H1 (cell line): ENCODE measurements around the gene GRB14. TPM values are rescaled to one million over a fixed set of nuclear protein-coding genes. Genes with fewer than 3 reads are reported as not detected.

Experiments
- CTCF ChIA-PET: fragments of 300-600 bp; sonication (Branson Sonifier 250); formaldehyde crosslinking; loops from one replicate; lab custom pipeline; 2021; ENCODE audit not compliant: partially characterized antibody; lab: Charles Lee
- POLR2A ChIA-PET: fragments of 300-600 bp; sonication (Branson Sonifier 250); formaldehyde crosslinking; loops from one replicate; lab custom pipeline; 2021; ENCODE audit warnings: inconsistent platforms; ENCODE audit not compliant: partially characterized antibody; lab: Charles Lee
- DNase-seq, 2 experiments: peaks; one replicate each; pipeline versions ENCODE4 v3.0.0 to v3.0.0-alpha.2; 2010 to 2022; ENCODE audit warnings: low spot score in 2 of 2, low read depth in 1 of 2, mixed read lengths in 1 of 2
- FAIRE-seq: peaks from 2 replicates; lab custom pipeline; 2011; peaks lifted over from hg19 to GRCh38; lab: Jason Lieb, UNC
- H2AFZ ChIP-seq: 2 replicates; pipeline ENCODE4 v1.8.1; 2012; ENCODE audit warnings: low read length, inconsistent platforms
- H2AK5ac ChIP-seq: 2 replicates; pipeline ENCODE4 v1.6.1; 2013; ENCODE audit warnings: low read depth, low read length
- H2BK120ac ChIP-seq: replicated peaks from 2 replicates; pipeline ENCODE3; 2013; ENCODE audit warnings: low read depth, low read length, inconsistent platforms
- H2BK12ac ChIP-seq: 2 replicates; pipeline ENCODE4 v1.6.1; 2013; ENCODE audit warnings: low read depth, low read length
- H2BK15ac ChIP-seq: 2 replicates; pipeline ENCODE4 v1.6.1; 2013; ENCODE audit warnings: low read length
- H2BK20ac ChIP-seq: 2 replicates; pipeline ENCODE4 v1.6.1; 2013; ENCODE audit warnings: low read length
- H2BK5ac ChIP-seq: 2 replicates; pipeline ENCODE4 v1.6.1; 2013; ENCODE audit warnings: low read depth, low read length
- H3K14ac ChIP-seq: 2 replicates; pipeline ENCODE4 v1.6.1; 2013; ENCODE audit warnings: inconsistent platforms; ENCODE audit not compliant: insufficient read length
- H3K18ac ChIP-seq: 2 replicates; pipeline ENCODE4 v1.6.1; 2013; ENCODE audit warnings: low read length; ENCODE audit errors: extremely low read depth
- H3K23ac ChIP-seq: 2 replicates; pipeline ENCODE4 v1.6.1; 2013; ENCODE audit warnings: inconsistent platforms; ENCODE audit not compliant: insufficient read length
- H3K23me2 ChIP-seq: 2 replicates; pipeline ENCODE4 v1.6.1; 2013; ENCODE audit warnings: low read depth, low read length
- H3K27ac ChIP-seq: 2 replicates; pipeline ENCODE4 v1.6.1; 2011; ENCODE audit warnings: low read depth, low read length, inconsistent platforms
- H3K27me3 ChIP-seq, 4 experiments: replicated peaks in 1 of 4; 1 replicate in 1 of 4; 2 replicates in 3 of 4; pipeline versions ENCODE4 v1.6.1 to v1.8.1; 2011 to 2013; ENCODE audit warnings: low read length in 3 of 4, mild to moderate bottlenecking in 3 of 4, inconsistent platforms in 2 of 4, mixed read lengths in 2 of 4, moderate library complexity in 1 of 4; ENCODE audit not compliant: control insufficient read depth in 3 of 4, insufficient read depth in 3 of 4; ENCODE audit errors: extremely low read depth in 1 of 4
- H3K36me3 ChIP-seq, 4 experiments: 2 replicates each; pipeline versions ENCODE4 v1.6.1 to v1.8.1; 2011 to 2013; ENCODE audit warnings: mild to moderate bottlenecking in 4 of 4, low read length in 3 of 4, moderate library complexity in 2 of 4, control low read depth in 1 of 4, inconsistent platforms in 1 of 4; ENCODE audit not compliant: insufficient read depth in 4 of 4, control insufficient read depth in 2 of 4
- H3K4ac ChIP-seq: replicated peaks from 2 replicates; pipeline ENCODE3; 2013; ENCODE audit warnings: low read length, low read depth, mixed read lengths, inconsistent platforms; ENCODE audit not compliant: insufficient read length
- H3K4me1 ChIP-seq, 4 experiments: replicated peaks in 1 of 4; 1 replicate in 1 of 4; 2 replicates in 3 of 4; pipeline versions ENCODE4 v1.6.1 to v1.8.1; 2011 to 2013; ENCODE audit warnings: low read length in 3 of 4, inconsistent platforms in 2 of 4, mixed read lengths in 1 of 4; ENCODE audit not compliant: insufficient read depth in 4 of 4, control insufficient read depth in 3 of 4
- H3K4me2 ChIP-seq, 2 experiments: 2 replicates each; pipeline versions ENCODE4 v1.6.1 to v1.8.1; 2011 to 2013; ENCODE audit warnings: low read depth in 2 of 2, low read length in 2 of 2, control low read depth in 1 of 2, inconsistent platforms in 1 of 2, mild to moderate bottlenecking in 1 of 2; ENCODE audit not compliant: insufficient read depth in 1 of 2
- H3K4me3 ChIP-seq, 4 experiments: fragments of 200-600, 300-600 bp in 1 of 4; sonication (generic), shearing (Covaris generic), sonication (Bioruptor Twin) in 1 of 4; 2 replicates each; pipeline versions ENCODE4 v1.5.1 to v1.8.1; 2011 to 2016; ENCODE audit warnings: low read length in 4 of 4, low read depth in 3 of 4, control low read depth in 2 of 4, inconsistent platforms in 2 of 4, mild to moderate bottlenecking in 2 of 4, mixed read lengths in 1 of 4, moderate library complexity in 1 of 4; ENCODE audit not compliant: insufficient read depth in 2 of 4; ENCODE audit errors: extremely low read depth in 1 of 4
- H3K56ac ChIP-seq: replicated peaks from 2 replicates; pipeline ENCODE3; 2013; ENCODE audit warnings: low read depth, mild to moderate bottlenecking, mixed read lengths, low read length, inconsistent platforms; ENCODE audit not compliant: insufficient read length
- H3K79me1 ChIP-seq: 2 replicates; pipeline ENCODE4 v1.6.1; 2013; ENCODE audit warnings: low read depth, low read length, control low read depth
- H3K79me2 ChIP-seq, 2 experiments: 2 replicates each; pipeline versions ENCODE4 v1.6.1 to v1.8.1; 2012 to 2013; ENCODE audit warnings: low read length in 2 of 2, mild to moderate bottlenecking in 2 of 2, inconsistent platforms in 1 of 2; ENCODE audit not compliant: insufficient read depth in 2 of 2, control insufficient read depth in 1 of 2
- H3K9ac ChIP-seq, 4 experiments: replicated peaks in 1 of 4; 1 replicate in 1 of 4; 2 replicates in 3 of 4; pipeline versions ENCODE4 v1.6.1 to v1.8.1; 2011 to 2013; ENCODE audit warnings: low read depth in 3 of 4, low read length in 3 of 4, control low read depth in 2 of 4, mild to moderate bottlenecking in 2 of 4, moderate library complexity in 2 of 4, inconsistent platforms in 1 of 4; ENCODE audit errors: extremely low read depth in 1 of 4
- H3K9me3 ChIP-seq, 2 experiments: 2 replicates each; pipeline versions ENCODE4 v1.6.1 to v1.8.1; 2012 to 2013; ENCODE audit warnings: mild to moderate bottlenecking in 2 of 2, moderate library complexity in 2 of 2, control low read depth in 1 of 2, inconsistent platforms in 1 of 2, low read depth in 1 of 2, low read length in 1 of 2, mixed read lengths in 1 of 2; ENCODE audit not compliant: insufficient read depth in 2 of 2
- H4K20me1 ChIP-seq, 2 experiments: replicated peaks in 1 of 2; 2 replicates each; pipeline versions ENCODE3 to v1.8.1; 2011 to 2013; ENCODE audit warnings: inconsistent platforms in 2 of 2, low read length in 2 of 2, mild to moderate bottlenecking in 1 of 2; ENCODE audit not compliant: insufficient read depth in 2 of 2, control insufficient read depth in 1 of 2
- H4K5ac ChIP-seq: 2 replicates; pipeline ENCODE4 v1.6.1; 2013; ENCODE audit warnings: low read length, low read depth, mixed read lengths, inconsistent platforms; ENCODE audit not compliant: insufficient read length
- H4K8ac ChIP-seq: 2 replicates; pipeline ENCODE4 v1.8.0; 2013; ENCODE audit warnings: mild to moderate bottlenecking, moderate library complexity, low read length, inconsistent platforms; ENCODE audit not compliant: insufficient read depth; ENCODE audit errors: extremely low read depth
- H4K91ac ChIP-seq: replicated peaks from 2 replicates; pipeline ENCODE3; 2013; ENCODE audit warnings: low read length, mixed read lengths, inconsistent platforms; ENCODE audit not compliant: insufficient read length
- BRCA1 ChIP-seq: IDR thresholded peaks from 2 replicates; pipeline ENCODE4 v1.6.1; 2012; ENCODE audit warnings: low read depth, low read length, improper control_type of control experiment
- CHD1 ChIP-seq: IDR thresholded peaks from 2 replicates; pipeline ENCODE4 v1.6.1; 2012; ENCODE audit warnings: low read depth, low read length, improper control_type of control experiment
- CTBP2 ChIP-seq: IDR thresholded peaks from 2 replicates; pipeline ENCODE4 v1.7.0; 2011; ENCODE audit warnings: borderline replicate concordance, mild to moderate bottlenecking, moderate library complexity, mixed read lengths, low read length; ENCODE audit not compliant: insufficient read depth, insufficient read length
- EZH2 ChIP-seq: fragments of 200-600 bp; sonication (generic); IDR thresholded peaks from 2 replicates; pipeline ENCODE4 v1.7.1; 2012; ENCODE audit warnings: low read depth, mild to moderate bottlenecking, moderate library complexity, low read length, inconsistent platforms; ENCODE audit not compliant: severe bottlenecking
- FOSL1 ChIP-seq: IDR thresholded peaks from 2 replicates; pipeline ENCODE4 v1.6.1; 2011; ENCODE audit warnings: mild to moderate bottlenecking, low read depth, low read length, moderate library complexity; ENCODE audit not compliant: insufficient read depth
- GABPA ChIP-seq: IDR thresholded peaks from 2 replicates; pipeline ENCODE4 v1.6.1; 2011; ENCODE audit warnings: mild to moderate bottlenecking, low read length, moderate library complexity, borderline replicate concordance; ENCODE audit not compliant: insufficient read depth
- JUN ChIP-seq: IDR thresholded peaks from 2 replicates; pipeline ENCODE4 v1.6.1; 2011; ENCODE audit warnings: low read depth, mild to moderate bottlenecking, improper control_type of control experiment, low read length
- NRF1 ChIP-seq: IDR thresholded peaks from 2 replicates; pipeline ENCODE4 v1.6.1; 2011; ENCODE audit warnings: mild to moderate bottlenecking, low read depth, low read length, improper control_type of control experiment
- POLR2A ChIP-seq, 2 experiments: IDR thresholded peaks; 1 replicate in 1 of 2; 2 replicates in 1 of 2; pipeline ENCODE4 v1.6.1; 2011; ENCODE audit warnings: low read depth in 2 of 2, low read length in 2 of 2, mild to moderate bottlenecking in 2 of 2; ENCODE audit errors: control extremely low read depth in 1 of 2
- POLR2AphosphoS5 ChIP-seq: IDR thresholded peaks from 2 replicates; pipeline ENCODE4 v1.6.1; 2011; ENCODE audit warnings: low read depth, low read length
- POU5F1 ChIP-seq: IDR thresholded peaks from 2 replicates; pipeline ENCODE4 v1.6.1; 2011; ENCODE audit warnings: low read depth, mild to moderate bottlenecking, low read length, moderate library complexity
- RBBP5 ChIP-seq: IDR thresholded peaks from 2 replicates; pipeline ENCODE4 v1.7.1; 2012; ENCODE audit warnings: low read depth, mild to moderate bottlenecking, inconsistent platforms, low read length, moderate library complexity, borderline replicate concordance
- SAP30 ChIP-seq: fragments of 300-600 bp; sonication (generic); IDR thresholded peaks from 2 replicates; pipeline ENCODE4 v1.7.1; 2012; ENCODE audit warnings: low read length, moderate library complexity, mild to moderate bottlenecking, inconsistent platforms; ENCODE audit not compliant: insufficient read depth, insufficient replicate concordance
- TAF1 ChIP-seq: IDR thresholded peaks from 2 replicates; pipeline ENCODE4 v1.6.1; 2011; ENCODE audit warnings: mild to moderate bottlenecking, low read depth, low read length
- polyA plus RNA-seq, 7 experiments: library from polyadenylated mRNA; depleted of rRNA in 3 of 7; stranded (reverse) in 5 of 7; unstranded in 2 of 7; fragments of >200 nt in 5 of 7; fragments of 200-250 nt in 2 of 7; gene quantifications; 1 replicate in 5 of 7; 2 replicates in 1 of 7; 4 replicates in 1 of 7; pipeline versions ENCODE4 v1.2.1 to v1.2.3, GENCODE V29; 2011 to 2013; ENCODE audit warnings: missing spikeins in 2 of 7, mixed read lengths in 2 of 7
- total RNA-seq: library from RNA; stranded (reverse); fragmentation: NEBNext Ultra II Directional; extraction: Animal tissue kit (Norgen Biotek cat#: 25700); gene quantifications from 2 replicates; pipeline ENCODE4 v1.2.1, GENCODE V29; 2021

The GRB14 gene
- total and polyA plus RNA-seq, 2 of the 8 experiments (the other 6 are each of a cell fraction or from before 2014, with no cell fraction given): 2.5 to 11.6 TPM

DNA sequence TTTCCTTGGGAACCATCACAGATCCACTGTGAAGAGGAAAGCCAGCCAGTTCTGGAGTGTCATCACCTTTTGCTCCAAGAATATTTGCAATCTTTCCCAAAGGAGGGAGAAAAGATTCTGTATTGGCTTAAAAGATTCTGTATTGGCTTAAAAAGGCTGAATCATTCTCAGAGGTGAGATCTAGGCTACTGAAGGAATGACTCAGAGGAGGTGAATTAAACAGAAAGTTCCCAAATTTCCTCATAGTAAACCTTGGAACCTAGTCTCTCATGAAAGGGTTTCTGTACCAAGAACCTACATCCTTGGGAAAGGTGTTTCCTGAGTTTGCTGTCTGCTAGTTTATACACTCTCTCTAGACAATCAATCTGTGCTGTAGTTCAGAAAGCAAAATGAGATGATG, 34.1 kb upstream of the GRB14 start:
- Histone ChIP-seq H2BK15ac (no peak overlapping the region), H3K9ac (no peak overlapping the region), H3K23ac (no peak overlapping the region), H3K9me3 (no peaks in the 10 kb centered on the region), H4K20me1 (no peaks in the 10 kb centered on the region), H2BK20ac (no peak overlapping the region), H3K4me1 (peaks cover 0 to 6% (median 0%) of the 10 kb centered on the region in 4 experiments; a peak in 2 of 7 replicates), H3K18ac (no peak overlapping the region), H3K27ac (no peak overlapping the region), H3K36me3 (no peaks in the 10 kb centered on the region), H3K79me2 (no peaks in the 10 kb centered on the region), H3K4me3 (no peak overlapping the region), H4K5ac (no peak overlapping the region), H3K56ac (no peak overlapping the region), H3K79me1 (no peaks in the 10 kb centered on the region), H2AFZ (no peak overlapping the region), H4K8ac (no peak overlapping the region), H3K4ac (no peak overlapping the region), H3K27me3 (peaks cover 0 to 7% (median 1%) of the 10 kb centered on the region in 4 experiments; a peak in 2 of 7 replicates), H3K14ac (no peak overlapping the region), H3K23me2 (no peaks in the 10 kb centered on the region; the same call in 1 of the 2 replicates), H2AK5ac (no peak overlapping the region), H2BK12ac (no peak overlapping the region), H2BK120ac (no peak overlapping the region), H2BK5ac (no peak overlapping the region), H4K91ac (no peak overlapping the region), H3K4me2 (no peak overlapping the region)
- ChIA-PET POLR2A (no interaction called here), CTCF (interaction anchor here (1.2 to 2.2 kb wide), 2 partner anchors 10 to 95 kb away, joined by 3 to 7 read pairs; no protein-coding TSS in a partner anchor)
- FAIRE-seq: no peak
- no peak for DNase-seq
- TF ChIP-seq CHD1 (no peak), POU5F1 (no peak), NRF1 (no peak), JUN (no peak), FOSL1 (no peak), GABPA (no peak), EZH2 (no peak), RBBP5 (no peak), BRCA1 (no peak), POLR2AphosphoS5 (no peak), TAF1 (no peak), POLR2A (IDR thresholded peaks at IDR 0.05; ENCODE audit: control extremely low read depth in 1 of 2, low read depth in 2 of 2, low read length in 2 of 2) (no peak), SAP30 (no peak), CTBP2 (no peak)
